ENCODE measurements around the gene POPDC3. TPM values are rescaled to one million over a fixed set of nuclear protein-coding genes. Genes with fewer than 3 reads are reported as not detected.

The POPDC3 gene
- polyA plus RNA-seq, 1 donor from 2014 or later = not detected

DNA sequence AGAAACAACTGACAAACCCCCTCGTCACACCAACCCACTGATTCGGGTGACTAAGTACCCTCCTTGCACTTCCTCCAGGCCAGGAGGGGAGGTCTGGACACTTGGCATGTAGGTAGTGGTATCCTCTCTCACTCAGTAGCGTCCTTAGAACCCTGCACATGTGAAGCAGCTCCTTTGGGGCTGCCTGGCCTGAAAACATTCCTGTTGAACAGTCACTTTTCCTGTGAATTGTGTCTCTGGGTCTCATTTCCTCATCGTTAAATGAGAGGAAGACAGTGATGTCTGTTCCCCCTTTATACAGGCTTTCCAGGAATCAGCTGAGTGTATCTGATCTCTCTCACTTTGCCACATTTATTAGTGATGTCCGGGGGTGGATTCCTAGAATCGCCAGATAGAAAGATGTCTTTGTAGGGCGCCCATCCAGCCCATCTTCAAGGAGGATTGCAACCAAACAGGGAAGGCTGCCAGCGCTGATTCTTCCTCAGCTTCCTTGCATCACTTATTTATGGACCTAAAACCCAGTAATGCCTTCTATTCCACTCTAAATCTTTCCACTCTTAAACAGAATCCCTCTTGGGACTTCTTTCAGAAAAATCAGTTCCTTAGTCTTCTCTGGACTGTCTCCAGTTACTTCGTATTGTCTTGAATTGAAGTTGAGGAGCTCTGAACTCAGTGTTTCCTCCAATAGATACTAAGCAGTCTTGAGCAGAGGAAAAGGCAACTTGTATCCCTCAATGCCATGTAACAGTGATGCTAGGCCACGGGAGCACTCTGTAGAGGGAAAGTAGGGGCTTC lies 9.4 kb upstream of the POPDC3 start:
- Histone ChIP-seq H3K9me2 (ENCODE audit: insufficient read depth, low read length) (no peaks in the 10 kb centered on the region), H3K27ac (ENCODE audit: low read length) (no peak overlapping the region), H3K27me3 (ENCODE audit: insufficient read depth, low read depth, low read length) (no peaks in the 10 kb centered on the region), H3K4me2 (ENCODE audit: low read length) (no peak overlapping the region), H4K20me1 (ENCODE audit: insufficient read depth) (no peaks in the 10 kb centered on the region), H3K79me2 (replicated peaks; ENCODE audit: insufficient read depth, low read length) (no peaks in the 10 kb centered on the region), H3F3A (ENCODE audit: insufficient read depth, low read length, poor library complexity, severe bottlenecking) (no peaks in the 10 kb centered on the region), H3K36me3 (ENCODE audit: insufficient read depth, low read length) (no peaks in the 10 kb centered on the region), H3K9ac (ENCODE audit: low read length) (no peak overlapping the region), H3K4me3 (ENCODE audit: low read length) (no peak overlapping the region), H2AFZ (ENCODE audit: low read depth, low read length) (no peak overlapping the region), H3K9me3 (ENCODE audit: low read length) (no peaks in the 10 kb centered on the region)
- TF ChIP-seq EP300 (conservative IDR thresholded peaks at IDR 0.05; ENCODE audit: poor library complexity, severe bottlenecking) (no peak), TAF1 (IDR thresholded peaks at IDR 0.05; ENCODE audit: low read depth) (no peak), SMC3 (conservative IDR thresholded peaks at IDR 0.05; ENCODE audit: poor library complexity) (no peak), MXI1 (conservative IDR thresholded peaks at IDR 0.05; ENCODE audit: poor library complexity, severe bottlenecking) (no peak)

DNA sequence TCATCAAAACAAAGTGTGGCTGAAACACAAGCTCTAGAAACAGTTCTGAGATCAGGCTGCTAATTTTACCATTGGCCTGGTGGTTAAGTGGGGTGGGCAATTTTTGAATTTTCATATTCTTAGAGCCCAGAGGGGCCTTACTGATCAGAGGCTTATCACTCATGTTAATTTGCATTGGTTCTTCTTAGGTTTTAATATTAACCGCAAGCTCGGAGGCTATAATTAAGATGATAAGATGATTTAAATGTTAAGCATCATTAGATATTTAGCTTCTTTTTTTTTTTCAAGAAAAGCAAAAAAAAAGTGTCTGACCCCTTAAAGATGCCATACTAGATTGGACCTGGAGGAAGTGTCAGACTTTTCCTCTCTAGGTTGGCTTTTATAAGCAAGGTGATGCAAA lies 8.4 kb upstream of the POPDC3 start:
- Histone ChIP-seq H3K4me3 (ENCODE audit: low read length) (no peak overlapping the region), H3K9ac (ENCODE audit: low read length) (no peak overlapping the region), H3K27ac (ENCODE audit: low read length) (no peak overlapping the region), H3K36me3 (ENCODE audit: insufficient read depth, low read length) (no peaks in the 10 kb centered on the region), H4K20me1 (ENCODE audit: insufficient read depth) (no peaks in the 10 kb centered on the region), H3K9me2 (ENCODE audit: insufficient read depth, low read length) (no peaks in the 10 kb centered on the region), H3K4me2 (ENCODE audit: low read length) (no peak overlapping the region), H3K79me2 (replicated peaks; ENCODE audit: insufficient read depth, low read length) (no peaks in the 10 kb centered on the region), H3F3A (ENCODE audit: insufficient read depth, low read length, poor library complexity, severe bottlenecking) (no peaks in the 10 kb centered on the region), H3K27me3 (ENCODE audit: insufficient read depth, low read depth, low read length) (no peaks in the 10 kb centered on the region), H2AFZ (ENCODE audit: low read depth, low read length) (no peak overlapping the region), H3K9me3 (ENCODE audit: low read length) (no peaks in the 10 kb centered on the region)
- TF ChIP-seq TAF1 (IDR thresholded peaks at IDR 0.05; ENCODE audit: low read depth) = no peak
- TF ChIP-seq, protein P1, sequence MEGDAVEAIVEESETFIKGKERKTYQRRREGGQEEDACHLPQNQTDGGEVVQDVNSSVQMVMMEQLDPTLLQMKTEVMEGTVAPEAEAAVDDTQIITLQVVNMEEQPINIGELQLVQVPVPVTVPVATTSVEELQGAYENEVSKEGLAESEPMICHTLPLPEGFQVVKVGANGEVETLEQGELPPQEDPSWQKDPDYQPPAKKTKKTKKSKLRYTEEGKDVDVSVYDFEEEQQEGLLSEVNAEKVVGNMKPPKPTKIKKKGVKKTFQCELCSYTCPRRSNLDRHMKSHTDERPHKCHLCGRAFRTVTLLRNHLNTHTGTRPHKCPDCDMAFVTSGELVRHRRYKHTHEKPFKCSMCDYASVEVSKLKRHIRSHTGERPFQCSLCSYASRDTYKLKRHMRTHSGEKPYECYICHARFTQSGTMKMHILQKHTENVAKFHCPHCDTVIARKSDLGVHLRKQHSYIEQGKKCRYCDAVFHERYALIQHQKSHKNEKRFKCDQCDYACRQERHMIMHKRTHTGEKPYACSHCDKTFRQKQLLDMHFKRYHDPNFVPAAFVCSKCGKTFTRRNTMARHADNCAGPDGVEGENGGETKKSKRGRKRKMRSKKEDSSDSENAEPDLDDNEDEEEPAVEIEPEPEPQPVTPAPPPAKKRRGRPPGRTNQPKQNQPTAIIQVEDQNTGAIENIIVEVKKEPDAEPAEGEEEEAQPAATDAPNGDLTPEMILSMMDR (IDR thresholded peaks at IDR 0.05; ENCODE audit: poor library complexity, severe bottlenecking) = no peak
- no peak for TF ChIP-seq SMC3 (conservative IDR thresholded peaks at IDR 0.05; ENCODE audit: poor library complexity)
- TF ChIP-seq, protein P2, sequence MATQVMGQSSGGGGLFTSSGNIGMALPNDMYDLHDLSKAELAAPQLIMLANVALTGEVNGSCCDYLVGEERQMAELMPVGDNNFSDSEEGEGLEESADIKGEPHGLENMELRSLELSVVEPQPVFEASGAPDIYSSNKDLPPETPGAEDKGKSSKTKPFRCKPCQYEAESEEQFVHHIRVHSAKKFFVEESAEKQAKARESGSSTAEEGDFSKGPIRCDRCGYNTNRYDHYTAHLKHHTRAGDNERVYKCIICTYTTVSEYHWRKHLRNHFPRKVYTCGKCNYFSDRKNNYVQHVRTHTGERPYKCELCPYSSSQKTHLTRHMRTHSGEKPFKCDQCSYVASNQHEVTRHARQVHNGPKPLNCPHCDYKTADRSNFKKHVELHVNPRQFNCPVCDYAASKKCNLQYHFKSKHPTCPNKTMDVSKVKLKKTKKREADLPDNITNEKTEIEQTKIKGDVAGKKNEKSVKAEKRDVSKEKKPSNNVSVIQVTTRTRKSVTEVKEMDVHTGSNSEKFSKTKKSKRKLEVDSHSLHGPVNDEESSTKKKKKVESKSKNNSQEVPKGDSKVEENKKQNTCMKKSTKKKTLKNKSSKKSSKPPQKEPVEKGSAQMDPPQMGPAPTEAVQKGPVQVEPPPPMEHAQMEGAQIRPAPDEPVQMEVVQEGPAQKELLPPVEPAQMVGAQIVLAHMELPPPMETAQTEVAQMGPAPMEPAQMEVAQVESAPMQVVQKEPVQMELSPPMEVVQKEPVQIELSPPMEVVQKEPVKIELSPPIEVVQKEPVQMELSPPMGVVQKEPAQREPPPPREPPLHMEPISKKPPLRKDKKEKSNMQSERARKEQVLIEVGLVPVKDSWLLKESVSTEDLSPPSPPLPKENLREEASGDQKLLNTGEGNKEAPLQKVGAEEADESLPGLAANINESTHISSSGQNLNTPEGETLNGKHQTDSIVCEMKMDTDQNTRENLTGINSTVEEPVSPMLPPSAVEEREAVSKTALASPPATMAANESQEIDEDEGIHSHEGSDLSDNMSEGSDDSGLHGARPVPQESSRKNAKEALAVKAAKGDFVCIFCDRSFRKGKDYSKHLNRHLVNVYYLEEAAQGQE (IDR thresholded peaks at IDR 0.05; ENCODE audit: borderline replicate concordance) = no peak
- no peak for TF ChIP-seq EP300 (conservative IDR thresholded peaks at IDR 0.05; ENCODE audit: poor library complexity, severe bottlenecking)
- no peak for TF ChIP-seq POLR2AphosphoS5 (IDR thresholded peaks at IDR 0.05)
- TF ChIP-seq MXI1 (conservative IDR thresholded peaks at IDR 0.05; ENCODE audit: poor library complexity, severe bottlenecking) = no peak
- TF ChIP-seq RAD21 (conservative IDR thresholded peaks at IDR 0.05) = no peak
- no peak for TF ChIP-seq EZH2 (IDR thresholded peaks at IDR 0.05; ENCODE audit: borderline replicate concordance, insufficient read depth, low read length, poor library complexity, severe bottlenecking)
